DLD1 (cell line): ENCODE results near the gene CDK19.
"Not testable (repeated sequence)": the region's sequence is repeated elsewhere in the genome, so short reads cannot be mapped to it uniquely, and the experiment has no call there.

Source experiments
- in situ Hi-C: cut with HindIII; loops from 2 replicates; pipeline ENCODE4 v1.10.0; 2017; ENCODE audit warnings: low sequenced_read_pairs

CDK19 gene

DNA sequence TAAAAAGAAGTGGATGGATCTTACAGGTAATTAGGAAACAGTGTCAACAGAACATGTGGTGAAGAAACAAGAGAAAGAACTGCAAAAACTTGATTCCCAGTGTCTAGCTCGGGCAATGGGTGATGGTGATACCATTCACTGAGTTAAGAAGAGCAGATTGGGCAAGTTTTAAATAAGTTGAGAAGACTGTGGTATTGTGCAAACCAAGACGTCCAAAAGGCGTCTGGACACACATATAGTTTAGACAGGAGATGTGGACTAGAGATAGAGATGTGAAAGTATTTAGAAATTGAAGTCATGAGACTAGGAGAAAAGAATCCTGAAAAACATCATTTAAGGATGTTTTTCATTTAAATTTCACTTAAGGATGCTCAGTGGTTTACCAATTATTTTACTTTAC is 53.9 kb downstream of the CDK19 start:
- in situ Hi-C loops, result no loop called here

DNA sequence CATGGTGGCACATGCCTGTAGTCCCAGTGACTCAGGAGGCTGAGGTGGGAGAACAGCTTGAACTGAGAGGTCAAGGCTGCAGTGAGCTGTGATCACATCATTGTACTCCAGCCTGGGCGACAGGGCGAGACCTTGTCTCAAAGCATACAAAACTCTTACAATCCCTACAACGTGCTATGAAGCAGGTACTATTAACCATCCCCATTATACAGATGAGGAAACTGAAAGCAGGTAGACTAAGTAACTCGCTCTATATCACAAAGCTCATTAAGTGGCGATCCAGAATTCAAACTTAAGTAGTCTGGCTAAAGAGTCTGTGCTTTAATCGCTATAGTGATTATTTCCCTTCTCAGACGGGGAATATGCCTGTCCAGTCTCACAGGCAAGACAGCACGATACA is 54.7 kb downstream of the CDK19 start:
- in situ Hi-C loops, result no loop called here

DNA sequence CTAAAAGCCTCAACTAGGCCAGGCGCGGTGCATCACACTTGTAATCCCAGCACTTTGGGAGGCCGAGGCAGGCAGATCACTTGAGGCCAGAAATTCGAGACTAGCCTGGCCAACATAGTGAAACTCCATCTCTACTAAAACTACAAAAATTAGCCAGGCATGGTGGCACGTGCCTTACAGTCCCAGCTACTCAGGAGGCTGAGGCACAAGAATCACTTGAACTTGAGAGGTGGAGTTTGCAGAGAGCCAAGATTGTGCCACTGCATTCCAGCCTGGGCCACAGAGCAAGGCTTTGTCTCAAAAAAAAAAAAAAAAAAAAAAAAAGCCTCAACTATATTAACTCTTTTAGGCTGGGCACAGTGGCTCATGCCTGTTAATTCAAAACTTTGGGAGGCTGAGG is 55.2 kb downstream of the CDK19 start:
- in situ Hi-C loops, result not testable (repeated sequence)

DNA sequence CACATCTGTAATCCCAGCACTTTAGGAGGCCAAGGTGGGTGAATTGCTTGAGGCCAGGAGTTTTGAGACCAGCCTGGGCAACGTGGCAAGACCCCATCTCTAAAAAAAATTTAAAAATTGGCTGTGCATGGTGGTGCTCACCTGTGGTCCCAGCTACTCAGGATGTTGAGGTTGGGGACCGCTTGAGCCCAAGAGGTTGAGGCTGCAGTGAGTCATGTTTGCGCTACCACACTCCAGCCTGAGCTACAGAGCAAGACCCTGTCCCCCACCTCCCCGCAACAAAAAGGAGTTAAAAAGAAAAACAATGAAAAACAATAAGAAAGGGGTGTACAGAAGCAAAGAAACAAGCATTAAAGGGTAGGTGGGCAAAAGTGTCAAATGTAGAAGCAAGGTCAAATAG is 57.3 kb downstream of the CDK19 start:
- in situ Hi-C loops, result no loop called here

DNA sequence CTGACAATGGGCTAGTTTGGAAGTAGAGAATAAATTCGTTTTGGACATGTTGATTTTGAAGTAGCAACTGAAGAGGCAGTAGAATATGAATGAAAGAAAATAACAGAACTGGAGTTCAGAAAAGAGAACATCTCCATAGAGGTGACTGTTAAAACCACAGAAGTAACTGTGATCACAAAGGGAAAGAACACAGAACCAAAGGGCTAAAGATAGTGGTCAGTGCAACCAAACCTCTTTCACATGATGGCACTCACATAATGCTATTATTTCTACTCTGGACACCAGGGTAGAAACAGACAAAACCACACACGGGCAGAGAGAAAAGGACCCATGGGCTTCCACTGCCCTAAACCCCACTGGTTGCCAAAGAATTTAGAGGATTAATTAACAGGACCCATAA is 58.5 kb downstream of the CDK19 start:
- in situ Hi-C loops, result no loop called here

DNA sequence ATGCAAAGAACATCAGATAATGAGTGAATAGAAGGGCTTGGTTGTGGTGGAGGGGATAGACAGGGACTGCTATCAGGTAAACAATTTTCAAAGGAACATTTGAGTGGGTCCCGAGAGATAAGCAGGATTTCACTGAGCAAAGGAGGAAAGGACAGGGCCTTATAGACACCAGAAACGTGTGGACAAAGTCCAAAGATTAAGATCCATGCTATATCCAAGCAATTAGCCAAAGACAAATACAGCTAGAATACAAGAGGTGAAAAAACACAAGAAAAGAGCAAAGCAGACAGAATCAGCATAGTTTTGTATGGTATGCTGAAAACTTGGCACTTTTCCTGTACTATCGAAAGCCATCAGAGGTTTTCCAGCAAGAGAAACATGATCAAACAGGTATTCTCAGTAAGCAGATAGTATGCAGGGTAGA is 59.8 kb downstream of the CDK19 start:
- in situ Hi-C loops, result no loop called here

DNA sequence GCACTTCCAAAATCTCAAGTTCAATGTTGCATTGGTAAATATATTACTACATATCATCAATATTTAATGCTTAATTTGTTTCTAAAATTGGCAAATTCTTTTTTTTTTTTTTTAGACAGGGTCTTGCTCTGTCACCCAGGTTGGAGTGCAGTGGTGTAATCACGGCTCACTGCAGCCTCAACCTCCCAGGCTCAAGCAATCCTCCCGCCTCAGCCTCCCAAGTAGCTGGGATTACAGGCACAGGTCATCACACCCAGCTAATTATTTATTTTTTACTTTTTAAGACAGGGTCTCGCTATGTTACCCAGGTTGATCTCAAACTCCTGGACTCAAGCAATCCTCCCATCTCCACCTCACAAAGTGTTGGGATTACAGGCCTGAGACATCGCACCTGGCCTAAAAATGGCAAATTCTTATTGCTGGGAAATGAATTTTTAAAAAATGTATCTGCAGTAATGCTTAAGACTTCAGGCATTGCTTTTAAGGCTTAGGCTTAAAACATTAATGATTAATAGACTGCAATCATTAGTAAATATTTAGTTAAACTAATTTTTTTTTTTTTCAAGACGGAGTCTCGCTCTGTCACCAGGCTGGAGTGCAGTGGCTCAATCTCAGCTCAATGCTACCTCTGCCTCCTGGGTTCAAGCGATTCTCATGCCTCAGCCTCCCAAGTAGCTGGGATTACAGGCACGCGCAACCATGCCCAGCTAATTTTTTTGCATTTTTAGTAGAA is 61.2 kb downstream of the CDK19 start:
- in situ Hi-C loops, result not testable (repeated sequence)

DNA sequence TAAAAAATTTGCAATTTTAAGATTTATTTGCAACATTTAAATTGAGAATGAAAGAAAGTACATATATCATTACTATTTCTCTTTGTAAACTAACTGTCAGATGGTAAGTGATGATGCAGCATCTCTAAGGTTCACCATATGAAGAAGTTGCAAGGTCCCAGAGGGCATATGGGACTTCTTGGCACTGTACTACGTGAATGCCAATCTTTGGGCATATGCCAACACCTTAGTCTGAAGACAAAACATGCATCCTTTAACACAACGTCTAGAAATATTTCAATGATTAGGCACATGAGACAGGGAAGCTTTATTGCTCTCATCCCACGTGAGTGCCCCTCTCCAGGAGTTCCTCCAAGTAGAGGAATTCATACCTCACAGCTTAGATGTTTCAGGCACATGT is 66.8 kb downstream of the CDK19 start:
- in situ Hi-C loops, result no loop called here

DNA sequence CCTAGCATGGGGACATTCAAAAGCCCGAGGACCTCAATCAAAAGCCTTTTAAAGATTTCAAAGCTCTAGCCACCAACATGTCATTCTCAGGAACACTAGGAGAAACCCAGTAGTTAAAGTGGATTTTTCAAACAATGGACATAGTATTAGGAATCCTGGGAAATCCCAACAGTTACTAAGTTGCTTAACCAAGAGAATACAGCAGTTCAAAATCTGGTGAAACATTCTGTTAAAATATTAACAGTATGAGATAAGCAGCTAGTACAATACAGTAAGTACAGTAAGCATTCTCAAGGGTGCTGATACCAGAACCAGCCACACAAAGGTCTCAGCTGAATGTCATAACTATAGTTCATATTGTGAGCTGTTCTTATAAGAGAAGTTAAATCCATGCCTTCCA is 68.6 kb downstream of the CDK19 start:
- in situ Hi-C loops, result no loop called here

DNA sequence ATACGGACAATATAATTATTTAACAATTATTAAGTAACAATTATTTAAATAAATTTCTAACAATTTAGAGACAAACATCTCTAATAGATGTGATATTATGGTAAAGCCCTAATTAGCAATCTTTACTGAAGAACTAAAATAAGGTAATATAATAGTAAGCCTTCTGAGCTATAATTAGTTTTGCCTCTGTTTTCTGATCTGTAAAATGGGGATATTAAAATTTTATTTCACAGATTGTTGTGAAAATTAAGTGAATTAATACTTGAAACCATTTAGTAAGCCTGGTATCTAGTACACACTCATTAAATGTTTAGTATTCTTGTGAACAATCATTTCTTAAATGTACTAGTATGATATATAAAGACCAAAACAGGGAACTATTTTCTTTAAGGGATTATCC is 70.3 kb downstream of the CDK19 start:
- in situ Hi-C loops, result no loop called here

DNA sequence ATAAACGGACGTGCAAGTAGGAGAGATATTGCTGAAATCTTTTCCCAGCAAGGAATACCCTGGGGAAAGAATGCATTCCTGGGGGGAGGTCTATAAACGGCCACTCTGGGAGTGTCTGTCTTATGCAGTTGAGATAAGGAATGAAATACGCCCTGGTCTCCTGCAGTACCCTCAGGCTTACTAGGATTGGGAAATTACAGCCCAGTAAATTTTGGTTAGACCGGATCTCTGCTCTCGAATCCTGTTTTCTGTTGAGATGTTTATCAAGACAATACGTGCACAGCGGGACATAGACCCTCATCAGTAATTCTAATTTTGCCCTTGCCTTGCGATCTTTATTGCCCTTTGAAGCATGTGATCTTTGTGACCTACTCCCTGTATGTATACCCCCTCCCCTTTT is 72.7 kb downstream of the CDK19 start:
- in situ Hi-C loops, result not testable (repeated sequence)

DNA sequence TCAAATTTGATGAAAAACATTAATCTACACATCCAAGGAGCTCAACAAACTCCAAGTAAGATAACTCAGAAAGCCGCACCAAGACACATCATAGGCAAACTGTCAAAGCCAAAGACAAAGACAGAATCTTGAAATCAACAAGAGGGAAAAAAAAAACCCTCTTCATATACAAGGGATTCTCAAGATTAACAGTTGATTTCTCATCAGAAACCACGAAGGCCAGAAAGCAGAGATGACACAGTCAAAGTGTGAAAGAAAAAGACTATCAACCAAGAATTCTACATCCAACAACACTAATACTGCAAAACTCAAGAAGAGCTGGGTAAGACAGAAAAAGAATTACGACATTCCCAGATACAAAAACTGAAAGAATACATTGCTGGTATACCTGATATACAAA is 73.8 kb downstream of the CDK19 start:
- in situ Hi-C loops, result no loop called here

DNA sequence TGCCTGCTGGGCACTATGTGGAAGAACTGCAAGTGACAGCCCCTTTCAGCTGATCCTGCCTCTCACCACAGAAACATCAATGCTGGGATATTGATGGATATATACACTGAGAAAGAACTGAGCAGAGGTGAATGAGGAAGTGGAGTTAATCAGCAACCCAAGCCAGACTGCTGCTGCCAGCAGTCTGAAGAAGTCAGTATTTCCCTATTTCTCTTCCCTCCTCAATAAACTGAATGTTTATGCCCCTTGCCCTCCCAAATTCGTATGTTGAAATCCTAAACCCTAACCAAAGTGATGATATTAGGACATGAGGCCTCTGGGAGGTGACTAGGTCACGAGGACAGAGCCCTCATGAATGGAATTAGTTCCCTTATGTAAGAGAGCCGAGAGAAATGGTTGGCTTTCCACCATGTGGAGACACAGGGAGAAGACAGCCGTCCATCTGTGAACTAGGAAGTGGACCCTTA is 76.3 kb downstream of the CDK19 start:
- in situ Hi-C loops, result no loop called here

DNA sequence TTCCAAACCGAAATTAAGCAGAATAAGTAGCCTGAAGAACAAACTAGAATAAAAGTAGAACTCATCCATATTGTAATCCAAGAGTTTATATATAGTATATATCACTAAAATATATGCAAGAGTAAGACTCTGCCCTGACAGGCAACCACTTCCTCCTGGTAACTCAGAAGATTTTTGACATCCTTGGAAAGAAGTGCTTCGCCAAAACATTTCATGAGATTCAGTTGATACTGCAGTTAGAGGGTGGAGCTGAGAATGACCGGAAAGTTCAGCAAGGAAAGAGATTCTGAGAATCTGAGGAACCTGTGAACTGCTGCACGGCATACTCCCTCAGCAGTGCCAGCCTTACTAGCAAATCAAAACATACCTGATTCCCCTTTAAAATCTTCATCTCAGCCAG is 79.6 kb downstream of the CDK19 start:
- in situ Hi-C loops, result no loop called here

DNA sequence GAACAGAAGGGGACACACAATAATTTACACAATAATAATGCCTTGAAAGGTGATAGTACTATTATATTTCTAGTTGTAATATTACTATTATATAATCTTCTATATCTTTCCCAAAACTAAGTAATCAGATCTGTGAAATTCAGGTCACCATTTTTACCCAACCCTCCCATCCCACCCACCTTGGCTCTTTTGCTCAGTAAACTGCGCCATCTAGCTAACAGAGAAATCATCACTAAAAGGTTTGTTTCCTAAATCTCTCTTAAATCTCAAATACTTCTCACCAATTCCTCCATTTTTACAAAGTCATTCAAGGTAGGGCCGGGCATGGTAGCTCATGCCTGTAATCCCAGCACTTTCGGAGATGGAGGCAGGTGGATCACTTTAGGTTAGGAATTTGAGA is 83.4 kb downstream of the CDK19 start:
- in situ Hi-C loops, result no loop called here

DNA sequence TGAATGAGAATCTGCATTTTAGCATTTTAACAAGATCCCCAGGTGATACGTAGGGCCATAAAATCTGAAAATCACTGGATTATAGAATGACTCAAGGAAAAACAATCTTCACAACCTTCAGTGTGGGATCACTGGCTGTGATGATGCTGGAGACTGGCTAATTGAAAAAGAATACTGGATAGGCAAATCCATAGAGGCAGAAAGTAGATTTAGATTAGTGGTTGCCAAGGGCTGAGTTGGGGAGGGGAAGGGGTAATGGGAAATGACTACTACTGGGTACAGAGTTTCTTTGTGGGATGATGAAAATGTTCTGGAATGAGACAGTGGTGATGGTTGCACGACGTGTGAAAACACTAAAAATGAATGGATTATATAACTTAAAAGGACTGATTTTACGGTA is 84.1 kb downstream of the CDK19 start:
- in situ Hi-C loops, result no loop called here

DNA sequence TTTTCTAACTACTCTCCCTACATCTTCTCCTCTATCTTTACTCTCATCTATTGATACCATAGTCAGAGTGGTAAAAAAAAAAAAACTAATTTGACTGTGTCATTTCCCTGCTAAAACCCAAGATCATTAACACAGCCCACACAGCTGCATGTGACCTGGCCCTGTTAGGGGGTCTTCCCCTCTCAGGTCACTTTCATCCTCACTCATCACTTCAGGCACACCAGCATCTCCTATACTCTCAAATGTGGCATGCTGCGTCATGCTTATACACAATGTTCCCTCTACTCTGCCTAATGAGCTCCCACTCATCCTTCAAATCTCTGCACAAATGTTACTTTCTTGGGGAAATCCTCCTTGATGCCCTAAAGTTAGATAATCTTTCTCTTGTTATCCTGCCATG is 86.8 kb downstream of the CDK19 start:
- in situ Hi-C loops, result no loop called here

DNA sequence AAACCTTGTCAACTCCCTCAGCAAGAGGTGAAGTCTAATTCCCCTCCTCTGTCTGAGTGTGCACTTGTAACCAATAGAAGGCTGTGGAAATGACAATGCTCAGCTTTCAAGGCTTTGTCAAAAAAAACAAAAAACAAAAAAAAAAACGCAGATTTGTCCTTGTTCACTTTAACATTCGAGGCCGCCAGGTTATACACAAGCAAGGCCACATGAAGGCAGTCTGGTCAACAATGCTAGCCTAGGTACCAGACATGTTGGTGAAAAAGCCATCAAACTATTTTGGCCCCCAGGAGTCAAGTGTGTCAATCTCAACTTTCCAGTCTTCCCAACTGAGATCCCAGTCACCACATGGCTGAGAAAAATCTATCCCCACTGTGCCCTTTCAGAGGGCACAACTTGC is 92.3 kb downstream of the CDK19 start:
- in situ Hi-C loops, result no loop called here

DNA sequence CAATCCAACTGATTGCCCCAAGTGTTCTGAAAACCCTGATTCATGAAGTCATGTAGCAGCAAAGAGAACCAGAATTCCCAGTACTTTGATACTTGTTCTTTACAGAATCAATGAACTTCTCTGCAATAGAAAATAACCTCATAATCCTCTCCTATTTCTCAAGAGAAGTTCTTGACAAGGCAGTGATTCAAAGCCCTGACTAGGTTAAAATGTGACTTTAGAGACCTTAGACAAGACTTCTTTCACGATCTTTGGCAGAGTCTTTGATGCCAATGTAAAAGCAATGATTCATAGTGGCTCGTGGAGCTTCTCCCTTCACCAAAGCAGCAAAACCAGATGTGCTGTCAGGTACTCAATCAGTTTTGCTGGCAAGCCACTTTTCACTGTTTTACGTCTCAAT is 95.2 kb downstream of the CDK19 start:
- in situ Hi-C loops, result no loop called here

DNA sequence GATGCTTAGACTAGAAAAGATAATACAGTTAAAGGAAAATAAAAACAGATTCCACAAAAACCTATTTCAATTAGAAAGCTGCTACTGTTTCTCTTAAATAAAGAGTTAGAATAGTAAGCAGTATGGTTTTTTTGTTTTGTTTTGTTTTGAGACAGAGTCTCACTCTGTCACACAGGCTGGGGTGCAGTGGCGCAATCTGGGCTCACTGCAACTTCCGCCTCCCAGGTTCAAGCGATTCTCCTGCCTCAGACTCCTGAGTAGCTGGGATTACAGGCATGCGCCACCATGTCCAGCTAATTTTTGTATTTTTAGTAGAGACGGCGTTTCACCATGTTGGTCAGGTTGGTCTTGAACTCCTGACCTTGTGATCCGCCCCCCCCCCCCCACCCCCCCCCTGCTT is 95.7 kb downstream of the CDK19 start:
- in situ Hi-C loops, result not testable (repeated sequence)

DNA sequence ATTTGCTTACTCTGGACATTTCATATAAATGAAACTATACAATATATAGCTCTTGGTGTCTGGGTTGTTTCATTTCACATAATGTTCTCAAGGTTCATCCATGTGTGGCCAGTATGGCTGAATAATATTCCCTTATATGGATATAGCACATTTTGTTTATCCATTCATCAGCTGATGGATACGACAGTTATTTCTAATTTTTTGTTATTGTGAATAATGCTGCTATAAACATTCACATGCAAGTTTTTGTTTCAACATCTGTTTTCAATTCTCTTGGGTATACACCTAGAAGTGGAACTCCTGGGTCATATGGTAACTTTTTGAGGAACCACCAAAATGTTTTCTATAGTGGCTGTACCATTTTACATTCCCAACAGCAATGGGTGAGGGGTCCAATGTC is 101.1 kb downstream of the CDK19 start:
- in situ Hi-C loops, result no loop called here

DNA sequence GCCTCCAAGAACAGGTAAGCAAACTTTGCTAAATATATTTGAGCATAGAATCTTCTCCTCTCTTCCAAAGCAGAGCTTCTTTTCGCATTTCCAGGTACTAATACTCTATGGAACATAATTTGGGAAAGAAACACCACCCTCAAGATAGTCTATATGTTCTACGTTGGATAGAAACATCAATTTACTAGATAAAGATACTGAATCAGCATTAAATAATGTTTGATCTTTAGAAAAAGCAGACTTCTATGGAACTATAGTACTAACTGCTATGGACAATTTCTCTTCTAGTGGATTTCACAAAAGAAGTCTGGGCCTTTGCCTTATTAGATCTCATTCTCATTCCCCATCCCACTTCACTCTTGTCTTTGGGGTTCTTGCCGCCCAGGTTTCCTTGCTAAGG is 103.0 kb downstream of the CDK19 start:
- in situ Hi-C loops, result no loop called here

DNA sequence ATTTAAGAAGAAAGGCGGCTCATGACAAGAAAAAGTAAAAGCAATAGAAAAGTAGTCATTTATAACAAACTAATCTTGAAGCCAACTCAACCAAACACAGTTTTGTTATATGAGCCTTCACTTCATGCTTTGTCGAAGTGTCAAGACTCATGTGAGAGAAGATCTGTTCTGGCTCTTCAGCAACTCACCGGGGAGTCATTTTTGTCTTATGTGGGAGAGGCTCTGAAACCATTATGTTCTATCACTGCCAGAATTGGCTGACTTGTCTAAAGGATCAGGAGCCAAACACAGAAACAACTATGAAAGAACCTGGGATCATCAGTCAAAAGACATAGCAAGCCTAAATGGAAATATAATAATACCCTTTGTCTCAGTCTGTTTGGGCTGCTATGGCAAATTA is 105.2 kb downstream of the CDK19 start:
- in situ Hi-C loops, result no loop called here
